GM18520 (cell line): ENCODE results near the gene FOXP1.

Experiments
- ATAC-seq: cut with Tn5 transposase; IDR thresholded peaks from one replicate; pipeline ENCODE4 v1.9.1; 2021; ENCODE audit not compliant: unreplicated experiment

The FOXP1 gene

DNA sequence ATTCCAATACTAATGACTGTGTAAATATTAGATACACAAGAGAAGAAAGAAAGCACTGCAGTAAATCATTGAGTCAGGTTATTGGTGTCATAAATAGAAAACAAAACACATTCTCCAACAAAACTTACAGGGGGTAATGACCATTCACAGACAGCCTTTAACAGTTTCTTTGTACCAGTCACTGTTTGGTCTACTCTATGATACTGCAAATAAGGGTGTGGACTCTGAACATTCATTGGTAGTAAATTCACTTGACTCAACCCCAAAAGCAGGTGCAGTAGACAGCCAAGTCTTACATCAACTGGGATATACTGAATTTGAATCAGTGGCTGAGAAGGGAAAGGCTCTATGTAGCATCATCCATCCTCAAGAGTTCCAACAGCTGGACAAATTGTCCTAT, 463.5 kb downstream of the FOXP1 start:
- no peak for ATAC-seq

DNA sequence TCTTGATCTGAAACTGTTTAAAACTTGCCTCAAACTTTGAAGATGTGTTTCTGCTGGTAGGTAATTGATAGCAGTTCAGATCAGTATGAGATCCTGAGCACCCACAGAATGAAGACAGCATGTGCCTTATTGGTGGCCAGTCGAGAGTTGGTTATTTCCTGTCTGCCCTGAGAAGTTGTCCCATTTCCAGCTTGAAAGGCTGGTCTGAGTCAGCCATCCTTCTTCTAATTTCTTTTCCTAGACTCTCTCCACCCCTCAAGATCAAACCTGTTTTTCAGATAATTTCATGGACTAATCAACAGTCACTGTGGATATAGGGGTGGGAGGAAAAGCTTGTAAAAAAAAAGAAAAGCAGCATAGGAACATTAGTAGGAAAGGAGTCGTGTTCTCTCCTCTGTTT, 464.4 kb downstream of the FOXP1 start:
- no peak for ATAC-seq

DNA sequence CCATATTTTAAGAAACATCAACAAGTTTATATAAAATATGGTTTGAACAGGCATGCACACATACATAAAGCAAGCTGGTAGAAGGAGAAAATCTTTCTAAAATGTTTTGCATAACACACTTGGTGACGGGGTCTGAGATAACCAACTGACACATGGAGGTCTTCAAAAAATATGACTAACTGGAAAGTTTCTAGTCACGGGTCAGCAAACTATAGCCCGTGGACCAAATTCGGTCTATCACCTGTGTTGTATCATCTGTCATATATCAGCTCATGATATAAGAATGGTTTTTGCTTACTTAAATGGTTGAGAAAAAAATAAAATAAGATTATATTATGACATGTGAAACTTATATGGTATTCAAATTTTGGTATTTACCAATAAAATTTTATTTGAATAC, 465.1 kb downstream of the FOXP1 start:
- no peak for ATAC-seq

DNA sequence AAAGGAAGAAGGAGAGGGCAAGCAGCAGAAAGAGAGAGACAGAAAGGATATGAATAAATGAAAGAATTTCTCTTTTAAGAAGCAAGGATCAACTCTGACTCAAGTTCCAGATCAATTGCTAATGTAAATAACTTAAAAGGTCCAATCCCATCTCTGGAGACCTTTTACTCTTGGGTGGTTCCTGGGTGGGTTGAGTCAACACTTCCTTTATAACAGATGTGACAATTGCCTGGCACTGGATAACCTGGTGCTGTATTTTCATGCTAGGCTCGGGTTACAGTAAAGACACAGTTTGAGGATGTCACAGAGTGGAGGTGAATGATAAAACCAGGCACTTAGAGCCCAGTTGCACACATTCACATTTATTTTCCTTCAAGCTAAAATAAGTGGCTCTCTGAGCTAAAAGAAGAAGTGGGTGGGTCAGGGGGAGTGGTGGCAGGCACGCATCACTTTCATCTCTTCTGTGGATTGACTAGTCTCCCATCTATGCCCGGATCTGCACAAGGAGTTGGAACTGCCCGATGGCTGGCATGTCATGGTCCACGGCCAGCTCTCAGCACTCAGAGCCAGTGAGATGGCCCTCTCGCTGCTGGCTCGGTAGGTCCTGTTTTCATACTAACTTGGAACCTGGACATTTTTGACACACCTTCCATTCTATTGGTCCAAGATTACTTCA, 465.8 kb downstream of the FOXP1 start:
- no peak for ATAC-seq

DNA sequence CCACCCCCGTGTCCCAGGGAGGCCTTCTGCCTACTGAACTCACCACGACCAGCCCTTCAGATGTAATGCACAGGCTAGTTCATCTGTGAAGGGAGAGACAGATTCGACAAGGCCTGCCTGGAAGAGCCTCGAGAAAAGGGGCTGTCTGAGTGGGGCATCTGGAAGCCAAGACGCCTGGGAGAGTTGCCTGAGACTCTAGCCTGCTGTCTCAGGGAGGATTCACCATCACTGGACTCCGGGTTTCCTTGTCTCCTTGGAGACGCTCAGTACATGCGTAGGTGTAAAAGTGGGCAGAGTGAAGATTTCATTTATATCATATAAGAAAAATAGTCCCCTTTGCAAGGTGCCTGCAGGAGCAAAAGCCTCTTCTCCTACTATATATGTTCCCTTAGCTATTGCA, 468.9 kb downstream of the FOXP1 start:
- no peak for ATAC-seq

DNA sequence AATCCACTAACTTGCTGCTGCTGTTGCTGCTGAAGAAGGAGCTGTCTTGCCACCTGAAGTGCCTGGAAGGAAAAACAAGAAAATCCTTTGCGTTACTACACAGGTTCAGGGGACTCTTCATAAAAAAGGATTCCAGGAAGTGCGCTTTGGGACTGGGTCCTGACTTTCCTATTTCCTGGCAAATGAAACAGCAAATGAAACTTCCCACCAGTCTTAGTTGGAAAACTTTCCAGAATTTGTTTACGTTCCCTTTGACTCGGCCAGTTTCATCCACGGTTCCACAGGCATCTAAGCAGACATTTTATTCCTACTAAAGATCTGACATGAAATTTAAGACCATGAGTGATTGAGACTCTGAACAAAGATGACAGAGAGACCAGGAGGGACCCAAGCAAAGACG, 471.0 kb downstream of the FOXP1 start:
- ATAC-seq, result no peak

DNA sequence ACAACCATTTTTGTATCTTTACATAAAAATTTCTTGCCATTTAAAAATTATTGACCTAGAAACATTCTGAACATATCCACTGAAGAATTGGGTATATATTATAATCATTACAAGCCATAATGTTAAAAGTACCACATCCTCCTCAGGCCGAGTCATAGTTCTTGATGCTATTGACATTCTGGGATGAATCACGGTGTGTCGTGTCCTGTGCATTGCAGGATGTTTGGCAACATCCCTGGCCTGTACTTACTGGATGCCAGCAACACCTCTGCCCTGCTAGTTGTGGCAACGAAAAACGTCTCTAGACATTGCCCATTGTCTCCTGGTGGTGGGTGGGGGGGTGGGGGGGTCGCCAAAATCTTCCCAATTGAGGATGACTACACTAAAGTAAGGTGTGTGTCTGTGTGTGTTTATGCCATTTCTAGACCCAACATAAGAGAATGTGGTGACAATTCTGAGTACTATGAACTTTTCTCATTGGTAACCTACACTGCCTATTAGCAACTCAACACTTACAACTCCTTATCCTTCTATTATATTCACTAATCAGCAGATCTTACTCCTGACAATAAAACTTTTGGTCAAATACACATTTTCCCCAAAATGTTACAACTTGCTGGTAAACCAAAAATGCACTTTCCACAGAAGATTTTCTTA, 471.6 kb downstream of the FOXP1 start:
- ATAC-seq, result no peak

DNA sequence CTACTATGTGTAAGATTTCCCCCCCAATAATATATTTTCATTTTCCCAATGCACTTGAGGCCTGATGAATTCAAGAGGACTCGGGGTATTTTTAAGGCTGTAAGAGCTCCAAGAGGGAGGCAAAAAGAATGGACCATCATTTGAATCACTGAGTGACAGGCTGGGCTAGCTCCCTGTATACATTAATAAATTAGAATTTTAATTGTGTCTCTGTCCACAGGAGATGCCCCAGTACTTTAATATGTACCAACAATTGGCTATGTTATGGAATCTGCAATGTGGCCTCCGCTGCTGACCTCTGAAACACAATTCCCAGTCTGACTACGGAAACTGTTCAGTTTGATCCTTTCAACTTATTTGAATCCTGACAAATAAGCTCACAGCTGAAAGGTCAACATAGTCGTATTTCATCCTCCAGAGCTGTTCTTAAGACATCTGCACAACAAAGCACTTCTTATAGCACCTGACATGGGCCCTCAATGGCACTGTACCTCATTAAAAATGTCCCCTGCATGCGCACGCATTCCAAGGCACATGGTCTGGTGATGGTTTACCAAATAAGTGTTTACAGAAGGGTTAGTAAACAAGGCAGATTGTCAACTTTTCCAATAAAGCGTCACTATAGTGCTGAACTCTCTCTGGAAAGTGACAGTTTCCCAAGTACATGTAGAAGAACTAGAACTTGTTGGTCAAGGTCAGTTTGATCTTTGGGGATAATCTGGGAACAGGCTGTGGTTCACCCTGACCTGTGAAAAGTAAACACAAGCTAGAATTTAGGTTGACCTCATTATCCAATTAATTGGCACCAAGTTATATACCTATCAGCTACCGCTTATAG, 472.9 kb downstream of the FOXP1 start:
- ATAC-seq, result no peak

DNA sequence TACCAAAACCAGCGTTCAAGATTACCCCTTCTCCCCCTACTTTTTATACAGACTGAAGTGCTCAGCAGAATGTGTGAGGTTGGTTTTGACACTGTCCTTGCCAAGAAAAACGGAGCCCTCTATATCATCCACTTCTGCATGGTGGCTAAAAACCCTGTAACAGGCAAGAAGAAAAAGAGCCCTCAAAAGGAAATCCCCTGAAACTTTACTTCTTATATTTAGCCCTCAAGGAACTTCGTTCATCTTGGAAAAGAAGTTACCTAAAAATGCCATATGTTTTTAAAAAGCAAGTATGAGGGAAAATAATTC, 473.6 kb downstream of the FOXP1 start:
- no peak for ATAC-seq

DNA sequence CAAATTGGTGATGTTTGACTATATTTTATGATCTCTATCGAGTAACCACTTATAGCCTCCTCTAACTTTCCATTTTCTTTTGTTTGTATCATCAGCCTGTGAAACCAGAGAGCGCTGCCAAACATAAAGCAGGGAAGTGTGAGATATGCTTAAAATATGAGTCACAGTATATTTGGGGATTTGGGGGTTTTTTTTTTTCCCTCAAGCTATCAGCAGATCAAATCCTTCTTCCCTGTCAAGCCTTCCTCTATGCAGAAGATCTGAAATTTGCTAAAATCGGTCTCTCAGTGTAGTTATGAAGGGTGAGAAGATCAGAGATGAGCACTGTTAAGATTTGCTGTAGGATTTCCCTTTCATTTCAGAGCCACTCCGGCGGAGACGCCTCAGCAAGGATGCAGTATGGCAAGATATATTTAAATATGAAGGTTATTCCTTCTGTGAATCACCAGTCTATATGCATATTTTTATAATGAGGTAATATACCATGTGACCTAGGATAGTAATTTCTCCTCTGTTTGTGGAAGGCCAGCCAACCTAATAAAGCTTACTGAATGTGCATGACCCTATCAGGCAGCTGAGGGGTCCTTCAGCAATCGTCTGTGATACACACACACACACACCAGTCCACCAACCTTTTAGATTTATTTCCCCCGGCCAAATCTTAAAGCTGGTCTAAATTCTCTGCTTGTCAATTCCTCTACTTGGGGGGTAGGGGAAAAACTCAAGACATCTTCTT, 474.1 kb downstream of the FOXP1 start:
- no peak for ATAC-seq

DNA sequence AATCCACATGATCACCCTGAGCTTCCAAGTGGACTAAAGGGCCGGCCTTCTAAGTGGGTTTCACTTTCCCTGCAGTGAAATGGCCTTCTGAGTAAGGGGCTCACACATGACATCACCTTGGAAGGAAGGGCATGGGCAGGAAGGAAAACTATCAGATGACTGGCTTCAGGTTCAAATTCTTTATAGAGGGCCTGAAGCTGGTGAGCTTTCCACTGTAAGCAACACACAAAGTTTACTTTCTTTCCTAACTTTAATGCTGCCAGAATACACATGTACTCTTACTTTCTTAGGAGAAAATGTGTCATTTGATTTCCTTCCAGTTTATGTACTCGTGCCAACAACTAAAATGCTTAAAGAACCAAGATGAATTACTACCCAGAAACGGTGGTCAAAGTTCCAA, 475.6 kb downstream of the FOXP1 start:
- no peak for ATAC-seq

DNA sequence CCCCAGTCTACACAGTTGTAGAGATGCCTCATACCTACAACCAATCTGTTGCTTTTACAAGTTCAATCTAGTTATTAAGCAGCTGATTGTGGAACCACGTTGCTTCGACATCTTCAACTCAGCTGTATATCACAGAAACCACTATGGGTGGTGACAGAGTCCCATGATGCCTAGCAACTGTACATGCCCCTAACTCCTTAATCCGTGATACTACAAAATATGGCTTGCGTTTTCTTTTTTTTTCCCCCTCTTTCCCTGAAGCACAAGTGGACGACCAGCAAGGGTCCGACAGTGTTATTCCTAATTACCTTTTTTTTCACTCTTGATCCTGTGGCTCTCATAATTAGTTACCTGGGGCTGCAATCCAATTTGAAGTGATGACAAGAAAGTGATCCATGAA, 478.6 kb downstream of the FOXP1 start:
- no peak for ATAC-seq

DNA sequence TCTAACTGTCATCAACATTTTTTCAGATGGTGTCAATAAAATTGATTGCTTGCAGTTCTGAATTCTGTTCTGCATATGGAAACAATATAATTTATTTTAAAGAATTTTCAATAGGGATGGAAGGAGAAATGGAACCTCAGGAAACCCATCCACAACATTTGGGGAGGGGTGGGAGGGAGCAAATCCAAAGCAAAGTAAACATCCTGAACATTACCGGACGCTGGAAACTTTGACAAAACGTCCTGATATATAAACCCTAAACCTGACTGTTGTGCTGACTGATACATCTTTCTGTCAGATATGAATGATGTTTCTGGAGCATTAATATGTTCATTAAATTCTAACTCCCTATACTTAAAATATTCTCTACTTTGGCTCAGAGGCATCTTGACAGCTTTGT, 479.0 kb downstream of the FOXP1 start:
- ATAC-seq, result no peak

DNA sequence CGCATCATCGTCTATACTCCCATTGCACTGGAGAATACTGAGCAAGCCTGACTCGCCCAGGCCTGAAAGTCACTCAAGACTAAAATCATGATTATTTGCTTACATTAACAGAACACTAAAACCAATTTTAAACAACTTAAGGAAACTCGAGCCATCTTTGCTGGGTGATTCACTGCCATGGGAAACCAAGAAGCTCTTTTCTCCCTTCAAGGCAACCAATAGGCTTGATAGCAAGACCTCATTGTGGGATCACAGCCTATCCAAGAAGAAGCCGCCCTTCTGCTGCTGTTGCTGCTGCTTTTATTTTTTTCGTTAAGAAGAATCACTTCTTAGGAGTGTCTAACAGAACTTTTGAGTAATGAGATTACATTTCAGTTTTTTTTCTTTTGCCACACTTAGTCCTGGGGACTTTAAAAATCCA, 479.4 kb downstream of the FOXP1 start:
- ATAC-seq, result no peak

DNA sequence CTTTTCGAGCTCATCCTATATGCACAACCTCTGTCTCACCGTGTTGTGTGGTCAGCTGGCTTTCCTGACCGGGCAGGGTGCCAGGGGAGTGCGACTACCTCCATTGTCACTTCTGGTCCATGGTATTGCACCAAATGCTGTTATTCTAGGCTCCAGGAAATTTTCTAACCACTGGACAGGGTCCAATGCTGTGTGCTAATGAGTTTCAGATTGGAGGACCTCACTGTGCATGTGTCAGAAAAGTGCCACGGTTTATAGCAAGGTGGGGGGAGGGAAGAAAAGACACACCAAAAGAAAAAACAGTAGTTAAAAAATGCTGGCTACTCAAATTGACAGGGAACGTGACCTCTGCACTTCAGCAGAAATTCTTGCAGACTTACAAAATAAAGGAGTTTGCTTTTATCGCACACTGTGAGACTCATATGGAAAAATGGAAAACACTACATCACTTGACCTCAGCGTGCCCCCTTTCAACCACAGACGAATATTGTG, 480.1 kb downstream of the FOXP1 start:
- ATAC-seq, result no peak

DNA sequence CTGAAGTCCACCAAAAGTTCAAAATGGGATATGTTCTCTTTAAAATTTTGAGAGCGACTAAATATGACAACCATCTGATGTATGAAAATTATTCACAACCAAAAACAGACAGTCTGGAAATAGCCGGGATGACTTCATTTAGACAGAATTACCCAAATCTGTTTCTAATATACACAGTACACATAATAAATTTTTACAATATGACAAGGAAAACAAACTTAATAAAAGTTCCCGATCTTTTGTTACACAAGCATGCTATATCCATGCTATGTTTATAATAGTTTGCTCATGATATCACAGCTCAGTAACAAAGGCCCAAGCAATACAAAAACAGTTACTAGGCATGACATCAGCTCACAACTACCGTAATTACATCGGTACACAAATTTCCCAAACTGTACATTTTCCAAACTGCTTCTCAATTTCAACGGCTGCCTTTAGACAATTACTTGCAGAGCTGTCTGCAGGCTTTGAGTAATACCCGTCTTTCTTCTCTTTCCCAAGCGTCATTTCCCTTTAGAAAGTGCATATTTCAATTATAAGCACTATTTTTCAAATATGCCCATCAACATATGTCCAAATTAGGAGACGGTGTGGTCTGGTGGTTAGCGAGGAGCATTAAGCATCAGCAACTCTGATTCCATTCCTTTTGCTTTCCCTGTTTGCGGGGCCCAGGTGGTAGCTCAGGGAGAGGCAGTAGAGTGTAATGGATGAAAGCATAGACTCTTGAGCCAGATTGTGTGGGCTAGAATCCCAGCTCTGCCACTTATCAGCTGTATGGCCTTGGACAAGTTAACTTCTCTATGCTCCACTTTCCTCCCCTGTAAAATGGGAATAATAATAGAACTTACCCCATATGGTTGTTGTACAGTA, 481.2 kb downstream of the FOXP1 start:
- no peak for ATAC-seq

DNA sequence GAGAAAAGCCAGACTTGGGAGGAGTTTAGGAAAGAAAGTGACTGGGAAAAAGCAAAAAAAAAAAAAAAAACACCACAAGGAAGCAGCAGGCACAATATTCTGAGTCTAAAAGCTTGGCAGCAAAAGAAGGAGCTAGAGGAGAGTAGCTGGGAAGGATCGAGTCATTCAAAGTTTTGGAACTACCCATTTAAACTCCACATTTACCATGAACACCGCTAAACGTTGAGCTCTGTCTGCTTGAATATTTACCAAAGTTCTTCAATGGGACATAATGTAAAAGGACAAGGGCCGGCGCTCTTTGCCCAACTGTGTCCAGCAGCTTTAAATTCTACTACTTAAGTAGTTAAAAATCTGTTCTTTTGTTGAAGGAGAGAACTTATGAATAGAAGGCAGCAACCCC, 481.9 kb downstream of the FOXP1 start:
- ATAC-seq, result no peak

DNA sequence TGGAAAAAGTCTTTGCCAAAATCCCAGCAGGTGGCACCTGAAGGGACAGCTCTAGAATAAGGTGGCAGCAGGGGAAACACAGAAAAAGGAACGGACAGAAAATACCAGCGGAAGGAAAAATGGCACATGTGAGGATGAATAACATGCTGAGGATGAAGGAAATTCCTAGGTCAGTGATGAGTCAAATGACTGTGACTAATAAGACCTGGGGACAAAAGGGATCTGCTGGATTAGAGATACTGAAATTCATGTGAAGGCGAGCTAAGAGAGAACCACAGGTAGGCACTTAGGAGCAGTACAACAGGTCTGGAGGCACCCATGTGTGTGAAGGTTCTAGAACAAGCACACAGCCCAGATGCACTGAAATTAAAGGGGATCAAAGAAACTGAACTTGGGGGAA, 482.5 kb downstream of the FOXP1 start:
- ATAC-seq, result no peak

DNA sequence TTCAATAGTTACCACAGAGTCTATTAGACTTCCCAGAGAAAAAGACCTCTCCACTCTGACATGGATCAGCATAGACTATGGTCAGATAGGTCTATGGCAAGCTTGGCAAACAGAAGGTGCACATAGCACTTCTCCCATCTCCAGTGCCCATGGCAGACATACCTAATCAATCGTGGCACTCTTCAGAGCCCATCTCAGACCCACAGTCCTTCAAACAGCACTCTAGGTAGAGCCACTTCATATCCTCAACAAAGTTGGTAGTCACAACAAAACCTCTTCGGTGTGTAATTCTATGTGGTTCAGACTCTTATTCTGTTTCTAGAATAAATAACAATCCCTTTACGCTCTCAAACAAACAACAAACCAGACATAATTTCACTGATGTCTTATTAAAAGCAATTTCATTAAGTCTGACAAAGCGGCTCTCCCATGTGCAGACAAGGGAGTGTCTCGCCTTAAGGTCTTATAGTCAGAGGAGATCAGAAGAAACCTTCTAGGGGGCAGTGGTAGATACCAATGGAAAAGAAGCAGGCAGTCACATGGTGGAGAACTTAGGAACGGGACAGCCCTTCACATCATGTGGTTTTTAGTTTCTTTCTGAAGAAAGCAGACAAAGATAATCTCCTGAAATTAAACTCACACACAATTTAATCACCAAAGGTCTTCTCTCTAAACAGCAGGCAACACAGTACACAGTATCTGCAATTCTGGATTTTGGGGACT, 483.4 kb downstream of the FOXP1 start:
- no peak for ATAC-seq

DNA sequence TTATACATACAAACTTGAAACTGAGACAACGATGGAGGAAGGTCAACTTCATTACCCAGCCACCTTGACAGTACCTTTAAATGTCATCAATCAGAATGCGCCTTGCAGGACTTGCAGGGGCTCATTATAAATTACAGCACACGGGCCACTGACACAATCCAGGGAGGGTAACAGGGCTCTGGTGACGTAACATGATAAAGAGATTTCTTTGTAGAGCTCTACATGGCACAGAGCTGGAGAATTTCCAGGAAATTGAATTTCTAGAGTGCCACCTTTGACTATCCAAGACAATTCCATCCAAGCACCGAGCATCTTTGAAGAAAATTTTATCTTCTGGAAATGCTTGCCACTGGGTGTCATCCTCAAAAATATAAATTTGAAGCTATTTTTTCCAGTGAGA, 486.0 kb downstream of the FOXP1 start:
- ATAC-seq, result no peak
